Peyer's patch (tissue), 4 donors: ENCODE measurements around the gene VPS35L. TPM values are rescaled to one million over a fixed set of nuclear protein-coding genes. Genes with fewer than 3 reads are reported as not detected.

Source experiments
- DNase-seq, 3 donors: peaks; one replicate each; pipeline ENCODE4 v3.0.0-alpha.2; 2017 to 2019
- H3K27ac ChIP-seq, 4 donors: fragments of 200-600 bp; sonication (generic); one replicate each; pipeline ENCODE4 v1.5.1; 2016 to 2019
- H3K27me3 ChIP-seq, 2 donors: fragments of 200-600 bp; sonication (generic); one replicate each; pipeline ENCODE4 v1.5.1; 2019
- H3K36me3 ChIP-seq, 3 donors: fragments of 200-600 bp; sonication (generic); one replicate each; pipeline ENCODE4 v1.5.1; 2016 to 2019
- H3K4me1 ChIP-seq, 4 donors: fragments of 200-600 bp; sonication (generic); one replicate each; pipeline ENCODE4 v1.5.1; 2016 to 2019
- H3K4me3 ChIP-seq, 4 donors: fragments of 200-600 bp; sonication (generic); 1 replicate in 3 of 4; 2 replicates in 1 of 4; pipeline ENCODE4 v1.5.1; 2016 to 2019; ENCODE audit warnings: mild to moderate bottlenecking in 1 of 4
- H3K9me3 ChIP-seq, 4 donors: fragments of 200-600 bp; sonication (generic); one replicate each; pipeline ENCODE4 v1.5.1; 2016 to 2019; ENCODE audit warnings: mild to moderate bottlenecking in 1 of 4
- CTCF ChIP-seq, 6 experiments: fragments of 450-650 bp in 4 of 6; fragments of 200-600 bp in 2 of 6; sonication (generic) in 1 of 6; IDR thresholded peaks; one replicate each; pipeline ENCODE4 v1.5.1; 2017 to 2019; ENCODE audit warnings: antibody characterized with exemption in 6 of 6, mild to moderate bottlenecking in 3 of 6, moderate library complexity in 1 of 6
- POLR2A ChIP-seq, 2 donors: fragments of 450-650 bp; IDR thresholded peaks; one replicate each; pipeline ENCODE4 v1.5.1; 2017; ENCODE audit warnings: antibody characterized with exemption in 2 of 2, mild to moderate bottlenecking in 2 of 2, moderate library complexity in 2 of 2
- total RNA-seq, 4 donors: library from RNA; depleted of rRNA; stranded (reverse); fragments of >200 nt; gene quantifications; one replicate each; pipeline ENCODE4 v1.1.0, GENCODE V29; 2016

Gene VPS35L
- total RNA-seq, 4 donors from 2014 or later: 35.2 to 71.8 (median 45.2) TPM

GRCh38 chr16:19607616-19608280, 52.2 kb downstream of the VPS35L start:
- no peak for TF ChIP-seq POLR2A (IDR thresholded peaks at IDR 0.05)
- no peak for TF ChIP-seq CTCF (IDR thresholded peaks at IDR 0.05)
- peaks cover 0 to 67% (median 0%) of the 10 kb centered on the region in 3 donors for H3K36me3 ChIP-seq
- no peaks in the 10 kb centered on the region for H3K27me3 ChIP-seq
- DNase-seq: no peak
- no peak overlapping the region for H3K27ac ChIP-seq
- no peaks in the 10 kb centered on the region for H3K9me3 ChIP-seq
- H3K4me3 ChIP-seq: no peak overlapping the region
- no peaks in the 10 kb centered on the region for H3K4me1 ChIP-seq

GRCh38 chr16:19609359-19609758, 53.9 kb downstream of the VPS35L start:
- no peaks in the 10 kb centered on the region for H3K9me3 ChIP-seq
- H3K4me3 ChIP-seq: no peak overlapping the region
- H3K27ac ChIP-seq: no peak overlapping the region
- DNase-seq: no peak
- no peak for TF ChIP-seq POLR2A (IDR thresholded peaks at IDR 0.05)
- TF ChIP-seq CTCF (IDR thresholded peaks at IDR 0.05): no peak
- H3K27me3 ChIP-seq: no peaks in the 10 kb centered on the region
- peaks cover 0 to 62% (median 0%) of the 10 kb centered on the region in 3 donors for H3K36me3 ChIP-seq
- H3K4me1 ChIP-seq: no peaks in the 10 kb centered on the region

GRCh38 chr16:19610200-19610599, 54.7 kb downstream of the VPS35L start:
- H3K4me3 ChIP-seq: no peak overlapping the region
- DNase-seq: no peak
- TF ChIP-seq CTCF (IDR thresholded peaks at IDR 0.05) (no peak), POLR2A (IDR thresholded peaks at IDR 0.05) (no peak)
- H3K9me3 ChIP-seq: no peaks in the 10 kb centered on the region
- no peaks in the 10 kb centered on the region for H3K4me1 ChIP-seq
- no peak overlapping the region for H3K27ac ChIP-seq
- peaks cover 0 to 70% (median 0%) of the 10 kb centered on the region in 3 donors for H3K36me3 ChIP-seq
- H3K27me3 ChIP-seq: no peaks in the 10 kb centered on the region

- Histone ChIP-seq H3K36me3 (peaks cover 0 to 76% (median 0%) of the 10 kb centered on the region in 3 donors), H3K27ac (no peak overlapping the region), H3K27me3 (no peaks in the 10 kb centered on the region), H3K9me3 (no peaks in the 10 kb centered on the region), H3K4me1 (no peaks in the 10 kb centered on the region), H3K4me3 (no peak overlapping the region)
- DNase-seq: no peak
- TF ChIP-seq POLR2A (IDR thresholded peaks at IDR 0.05) (no peak), CTCF (IDR thresholded peaks at IDR 0.05) (no peak)
Observed at GRCh38 chr16:19613834-19614233, 58.3 kb downstream of the VPS35L start.

GRCh38 chr16:19616241-19616640, 60.7 kb downstream of the VPS35L start:
- no peak overlapping the region for H3K4me3 ChIP-seq
- TF ChIP-seq POLR2A (IDR thresholded peaks at IDR 0.05) (no peak), CTCF (IDR thresholded peaks at IDR 0.05) (no peak)
- H3K36me3 ChIP-seq: peaks cover 0 to 55% (median 0%) of the 10 kb centered on the region in 3 donors
- no peaks in the 10 kb centered on the region for H3K27me3 ChIP-seq
- H3K4me1 ChIP-seq: no peaks in the 10 kb centered on the region
- H3K9me3 ChIP-seq: no peaks in the 10 kb centered on the region
- H3K27ac ChIP-seq: no peak overlapping the region
- no peak for DNase-seq
